ENCODE measurements around the gene RBP2.

Gene RBP2

DNA sequence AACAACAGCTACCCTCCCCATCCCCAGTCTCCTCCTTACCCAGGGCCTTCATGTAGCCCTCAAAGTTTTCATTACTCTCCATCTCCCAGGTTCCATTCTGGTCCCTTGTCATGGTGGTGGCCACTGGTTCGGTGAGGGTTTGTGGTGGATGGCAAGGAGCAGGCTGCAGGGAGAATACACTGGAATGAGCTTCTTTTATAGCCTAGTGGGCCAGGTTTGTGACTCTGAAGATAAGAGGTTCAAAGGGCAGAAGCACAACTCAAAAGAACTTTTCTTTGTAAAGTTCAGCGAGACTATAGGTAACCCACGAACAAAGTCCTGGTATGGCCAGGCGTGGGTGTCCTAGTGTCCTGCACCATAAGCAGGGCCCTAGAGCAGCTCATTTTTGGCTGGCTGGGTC, at the start of gene RBP2:
RBP2 (minus strand) TSS at position 169 of the 400 bp plus-strand sequence; CDS start at position 112, 57 bp downstream.
- intact Hi-C loops (cut with DNase I): no loop called here
- no peak for DNase-seq

DNA sequence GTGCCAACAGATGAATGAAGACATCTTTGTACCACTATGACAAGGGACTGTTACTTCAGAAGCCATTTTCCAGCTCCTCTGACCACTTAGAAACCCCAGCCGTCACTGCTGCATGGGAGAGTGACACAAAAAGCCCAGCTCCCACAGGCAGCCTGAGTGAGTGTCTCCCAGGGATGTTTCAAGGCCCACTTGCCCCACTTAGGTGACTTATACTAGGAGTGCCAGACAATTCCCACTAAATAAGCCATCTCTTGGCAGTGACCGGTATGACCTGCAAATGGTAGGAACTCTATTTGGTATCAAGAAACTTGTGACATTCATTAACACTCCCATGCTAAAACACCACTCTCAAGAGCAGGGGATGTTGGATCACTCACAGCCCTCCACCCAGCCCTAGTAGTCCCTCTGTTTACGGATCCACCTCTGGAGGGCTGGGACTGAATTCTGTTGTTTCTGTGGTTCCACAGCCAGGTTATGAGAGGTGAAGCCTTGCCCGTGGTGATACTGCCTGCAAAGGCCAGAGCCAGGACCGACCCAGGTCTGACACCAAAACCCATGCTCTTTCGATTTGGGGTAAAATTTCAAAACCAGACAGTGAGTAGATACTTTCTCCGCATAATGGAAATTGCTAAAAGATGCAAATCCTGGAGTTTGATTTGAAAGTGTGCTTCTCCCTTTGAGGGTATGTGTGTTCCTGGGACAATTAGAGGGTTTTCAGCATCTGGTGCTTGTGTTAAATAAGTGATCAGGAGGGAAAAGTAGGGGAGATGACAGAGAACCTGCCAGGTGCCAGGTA, 48.7 kb upstream of the RBP2 start:
- DNase-seq: peak in 1 of 42 donors; percentile 10

DNA sequence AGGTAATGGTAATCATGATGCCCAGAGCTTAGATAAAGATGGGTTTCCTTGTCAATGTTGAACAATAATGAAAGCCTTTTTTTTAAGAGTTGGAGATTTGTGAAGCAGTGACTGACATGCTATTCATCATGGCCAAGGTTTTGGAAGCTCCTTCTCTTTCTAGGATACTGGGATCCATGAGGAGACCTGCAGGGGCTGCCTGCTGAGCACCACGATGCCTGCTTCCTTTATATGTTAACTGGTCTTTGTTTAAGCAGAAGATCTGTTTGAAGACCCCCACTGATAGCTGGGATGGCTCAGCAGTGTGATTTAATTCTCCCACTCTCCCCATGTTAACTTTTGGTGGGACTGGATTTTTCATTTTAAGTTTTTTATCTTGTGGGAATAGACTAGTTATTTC, 47.4 kb upstream of the RBP2 start:
- no peak for DNase-seq
- intact Hi-C loops (cut with DNase I): no loop called here

More for the DNA sequence above, 48.7 kb upstream of the RBP2 start:
- intact Hi-C loops (cut with DNase I): no loop called here

DNA sequence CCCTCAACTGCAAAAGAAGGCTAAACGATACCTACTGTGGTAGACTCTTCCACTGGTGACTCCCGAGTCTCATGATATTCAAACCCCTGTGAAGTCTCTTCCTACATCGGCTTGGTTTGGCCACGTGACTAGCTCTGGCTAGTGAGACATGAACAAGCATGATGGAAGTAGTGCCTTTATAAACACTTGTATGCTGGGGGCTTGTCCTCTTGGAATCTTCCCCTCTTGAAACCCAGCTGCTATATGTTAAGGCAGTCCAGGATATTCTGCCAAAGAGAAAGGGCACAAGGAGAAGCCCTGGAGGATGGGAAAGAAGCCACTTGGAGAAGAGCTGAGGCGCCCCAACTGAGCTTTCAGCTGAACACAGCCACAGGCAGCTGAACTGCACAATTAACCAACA, 46.9 kb upstream of the RBP2 start:
- intact Hi-C loops (cut with DNase I): no loop called here
- DNase-seq: no peak

DNA sequence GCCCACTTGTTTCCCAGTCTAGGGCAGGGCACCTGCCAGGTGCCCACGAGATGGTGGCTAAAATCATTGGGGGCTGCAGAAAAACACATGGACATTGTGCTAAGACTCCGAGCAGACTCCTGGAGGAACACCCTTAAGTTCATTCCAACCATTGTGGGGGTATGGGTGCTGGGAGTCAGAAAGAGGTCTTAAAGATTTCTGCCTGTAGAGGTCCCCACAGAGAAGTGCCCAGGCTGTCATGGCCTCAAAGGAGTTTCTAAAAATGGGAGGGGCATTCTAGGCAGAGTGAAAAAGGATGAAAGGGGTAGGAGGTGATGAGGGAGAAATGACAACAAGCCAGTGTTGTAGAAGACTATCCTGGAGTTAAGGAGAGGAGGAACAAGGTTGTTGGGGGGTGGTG, 46.1 kb upstream of the RBP2 start:
- intact Hi-C loops (cut with DNase I): no loop called here
- DNase-seq: no peak

DNA sequence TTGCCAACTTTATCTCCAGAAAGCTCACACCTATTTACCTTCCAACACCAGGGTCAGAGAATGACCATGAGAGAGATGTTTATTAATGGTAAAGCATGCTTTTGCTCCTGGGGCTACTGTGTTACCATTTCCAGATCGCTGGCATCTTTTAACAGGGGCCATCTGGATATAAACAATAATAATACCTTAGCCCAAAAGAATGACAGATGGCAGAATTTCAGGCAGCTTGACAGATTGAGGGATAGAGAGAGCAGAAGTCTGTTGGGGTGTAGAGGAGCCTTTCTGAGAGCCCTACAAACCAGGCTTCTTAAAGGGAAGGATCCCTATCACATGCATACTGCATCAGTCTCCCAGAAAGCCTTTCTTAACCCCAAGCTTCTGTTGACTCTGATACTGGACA, 45.5 kb upstream of the RBP2 start:
- no peak for DNase-seq
- intact Hi-C loops (cut with DNase I): no loop called here

DNA sequence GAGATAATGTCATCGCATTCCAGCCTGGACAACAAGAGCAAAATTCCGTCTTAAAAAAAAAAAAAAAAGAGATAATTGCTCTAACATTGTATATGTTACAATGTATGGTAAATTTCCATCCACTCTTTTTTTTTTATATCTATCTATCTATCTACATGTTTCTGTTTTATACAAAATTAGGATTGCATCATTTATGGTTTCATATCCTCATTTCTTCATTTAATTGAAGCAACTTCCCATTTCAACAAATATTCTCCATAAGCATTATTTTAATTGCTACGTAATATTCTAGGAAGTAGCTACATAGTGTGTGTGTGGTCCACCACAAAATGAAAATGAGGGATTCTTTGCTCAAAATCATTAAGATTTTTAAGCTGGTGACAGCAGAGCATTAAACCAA, 44.8 kb upstream of the RBP2 start:
- intact Hi-C loops (cut with DNase I): no loop called here

DNA sequence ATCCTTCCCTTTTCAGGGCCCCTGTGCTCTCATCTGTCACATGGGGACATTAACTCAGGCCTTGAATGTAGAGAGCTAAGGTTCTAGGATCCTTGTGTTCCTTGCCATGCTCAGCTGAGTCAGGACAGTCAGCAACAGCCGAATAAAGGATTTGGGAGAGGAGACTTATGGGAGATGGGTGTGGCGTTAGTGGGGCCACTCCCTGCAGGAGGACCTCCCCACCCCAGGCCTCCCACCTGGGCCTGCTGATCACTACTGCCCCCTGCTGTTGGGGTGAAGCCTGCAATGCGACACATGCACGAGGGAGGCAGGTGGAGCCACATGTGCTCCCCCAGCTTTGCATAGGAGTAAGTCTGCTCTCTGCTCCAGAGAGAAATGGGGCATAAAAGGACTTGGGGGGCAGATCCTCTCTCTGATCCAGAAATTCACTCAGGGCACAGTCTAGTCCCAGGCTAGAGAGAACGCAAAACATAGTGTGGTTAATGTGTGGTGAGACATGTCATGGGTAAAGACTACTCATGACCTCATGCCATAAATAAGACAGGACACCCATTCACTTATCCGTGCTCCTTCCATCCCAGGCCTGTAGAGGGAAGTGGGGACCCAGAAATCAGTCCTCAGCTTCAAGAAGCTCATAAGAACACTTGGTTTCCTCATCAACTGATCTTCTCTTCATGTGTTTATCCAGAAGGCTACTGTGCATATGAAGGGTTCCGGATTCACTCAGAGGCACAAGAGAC, 43.9 kb upstream of the RBP2 start:
- peak in 8 of 42 donors; percentile 37 to 69 (median 43) for DNase-seq

More for the DNA sequence above, 44.8 kb upstream of the RBP2 start:
- DNase-seq: no peak

DNA sequence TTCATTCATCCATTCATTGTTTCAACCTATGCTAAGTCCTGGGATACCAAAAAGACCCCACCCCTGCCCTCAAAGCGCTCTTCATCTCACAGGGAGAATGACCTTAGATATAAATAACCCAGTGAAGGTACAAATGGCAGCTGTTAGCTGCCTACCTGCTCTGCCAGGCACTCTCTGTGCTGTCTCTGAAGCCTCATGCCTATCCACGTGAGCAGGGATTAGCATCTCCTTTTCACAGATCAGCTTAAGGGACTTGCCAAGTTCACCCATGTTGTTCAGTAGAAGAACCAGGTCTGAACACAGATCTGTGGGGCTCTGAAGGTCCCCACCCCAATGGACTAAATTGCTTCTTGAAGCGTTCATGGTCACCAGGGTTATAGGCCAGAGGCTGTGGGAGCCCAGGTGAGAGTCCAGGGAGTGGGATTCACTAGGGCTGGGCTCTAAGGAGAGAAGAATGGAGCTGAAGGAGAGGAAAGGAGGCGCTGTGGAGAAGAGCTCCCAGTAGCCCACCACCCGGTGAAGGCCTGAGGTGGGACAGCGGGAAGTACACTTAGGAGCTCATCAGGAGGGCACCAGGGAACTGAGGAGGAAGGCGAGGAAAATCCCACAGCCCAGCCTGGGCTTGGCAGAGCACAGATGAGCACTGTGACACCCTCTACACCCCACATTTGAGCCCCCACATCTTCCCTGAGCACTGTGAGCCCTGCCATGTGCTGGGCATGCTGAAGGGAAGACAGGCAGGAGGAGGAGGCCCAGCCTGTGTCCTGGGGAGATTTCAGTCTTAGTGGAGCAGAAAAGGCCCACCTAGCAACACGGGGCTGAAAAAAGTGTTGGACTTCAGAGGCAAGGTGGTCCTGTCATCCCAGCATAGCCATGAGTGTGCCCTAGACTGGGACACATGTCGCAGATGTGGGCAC, 42.9 kb upstream of the RBP2 start:
- DNase-seq: peak in 1 of 42 donors; percentile 7
- intact Hi-C loops (cut with DNase I): no loop called here

More for the DNA sequence above, 43.9 kb upstream of the RBP2 start:
- intact Hi-C loops (cut with DNase I): no loop called here

DNA sequence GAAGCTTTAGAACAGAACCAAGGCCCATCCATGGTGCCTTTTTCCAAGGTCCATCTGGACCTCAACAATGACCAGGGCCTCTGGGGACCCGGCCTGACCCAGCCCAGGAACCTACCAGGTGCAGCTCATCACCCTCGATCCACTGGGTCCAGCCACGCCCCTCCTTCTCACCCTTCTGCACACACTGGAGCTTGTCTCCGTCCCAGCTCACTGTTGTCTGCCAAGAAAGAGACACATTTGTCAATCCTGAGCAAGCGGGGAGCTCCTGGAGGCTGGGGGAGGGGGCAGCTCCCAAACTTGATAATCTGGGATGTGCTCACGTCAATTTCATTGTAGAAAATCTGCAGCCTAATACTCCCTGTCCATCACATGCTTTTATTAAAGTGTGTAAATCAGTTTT, 42.0 kb upstream of the RBP2 start:
- peak in 1 of 42 donors; percentile 27 for DNase-seq
- intact Hi-C loops (cut with DNase I): no loop called here

DNA sequence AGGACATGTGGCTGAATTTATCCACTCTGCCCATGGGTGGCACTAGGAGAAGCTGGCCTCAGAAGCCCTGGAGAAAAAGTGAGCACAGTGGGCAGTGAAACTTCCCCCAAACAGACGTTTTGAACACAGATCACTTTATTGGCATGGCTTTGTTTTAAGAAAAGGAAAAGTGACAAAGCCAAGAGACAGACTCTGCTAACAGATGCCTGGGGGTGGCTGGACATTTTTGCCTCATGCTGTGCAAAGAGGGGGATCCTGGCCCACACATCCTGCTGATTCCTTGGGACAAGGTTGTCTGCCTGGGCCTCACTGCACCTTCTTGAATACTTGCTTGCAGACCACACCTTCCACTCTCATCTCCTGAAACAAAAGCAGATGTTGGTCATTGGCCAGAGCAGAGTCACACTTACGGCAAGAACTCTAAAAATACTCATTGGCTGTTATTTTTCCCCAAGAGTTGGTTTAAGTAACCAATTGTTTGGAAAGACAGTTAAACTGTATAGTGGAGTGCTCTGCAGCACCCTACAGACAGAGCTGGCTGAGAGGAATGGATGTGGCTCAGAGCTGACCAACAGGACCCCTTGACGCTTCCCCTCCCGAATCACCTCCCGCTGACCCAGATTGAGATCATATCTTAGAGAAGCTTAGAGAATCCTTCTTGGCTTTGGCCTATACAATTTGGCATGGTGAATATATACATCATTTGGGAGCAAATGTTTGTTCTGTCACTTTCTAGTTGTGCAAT, 41.2 kb upstream of the RBP2 start:
- intact Hi-C loops (cut with DNase I): no loop called here
- DNase-seq: peak in 1 of 42 donors; percentile 17

DNA sequence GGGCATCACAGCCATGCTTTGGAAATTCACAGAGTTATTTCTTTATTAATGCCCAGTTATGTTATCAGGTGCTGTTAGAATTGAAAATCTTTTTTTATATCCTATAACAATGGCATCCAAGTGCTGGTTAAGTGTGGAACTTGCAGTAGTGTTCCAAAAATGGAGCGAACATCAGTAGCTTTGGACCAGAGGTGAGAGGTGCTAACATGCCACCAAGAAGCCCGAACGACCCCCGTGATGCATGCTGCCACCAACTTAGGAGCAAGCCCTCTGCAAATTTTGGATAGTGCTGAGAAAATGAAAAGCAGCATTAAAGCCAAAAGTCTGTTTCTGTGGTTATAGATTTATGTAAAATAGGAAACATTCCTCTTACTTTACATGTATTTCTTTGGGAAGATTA, 38.4 kb upstream of the RBP2 start:
- intact Hi-C loops (cut with DNase I): no loop called here

DNA sequence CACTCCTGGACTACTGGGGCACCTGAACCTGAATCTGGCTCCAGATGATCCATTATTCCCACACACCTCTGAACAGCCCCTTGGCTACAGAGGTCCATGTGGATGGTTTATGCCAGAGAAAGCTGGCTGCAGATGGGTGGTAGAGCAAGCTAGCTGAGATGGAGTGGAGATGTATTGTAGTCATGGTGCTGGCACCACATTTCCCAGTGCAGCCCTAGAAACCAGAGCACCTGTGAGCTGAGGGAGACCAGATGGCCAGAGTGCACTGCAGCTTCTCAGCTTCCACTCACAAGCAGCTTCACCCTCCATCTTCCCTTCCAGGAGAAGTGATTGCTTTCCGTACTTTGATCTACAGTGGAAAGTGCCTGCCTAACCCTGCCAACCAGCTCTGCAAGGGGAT, 33.3 kb upstream of the RBP2 start:
- DNase-seq: no peak
- intact Hi-C loops (cut with DNase I): loop anchor here (10.0 kb wide), 1 partner anchor 85 kb away; no protein-coding TSS in a partner anchor

More for the DNA sequence above, 38.4 kb upstream of the RBP2 start:
- DNase-seq: no peak

DNA sequence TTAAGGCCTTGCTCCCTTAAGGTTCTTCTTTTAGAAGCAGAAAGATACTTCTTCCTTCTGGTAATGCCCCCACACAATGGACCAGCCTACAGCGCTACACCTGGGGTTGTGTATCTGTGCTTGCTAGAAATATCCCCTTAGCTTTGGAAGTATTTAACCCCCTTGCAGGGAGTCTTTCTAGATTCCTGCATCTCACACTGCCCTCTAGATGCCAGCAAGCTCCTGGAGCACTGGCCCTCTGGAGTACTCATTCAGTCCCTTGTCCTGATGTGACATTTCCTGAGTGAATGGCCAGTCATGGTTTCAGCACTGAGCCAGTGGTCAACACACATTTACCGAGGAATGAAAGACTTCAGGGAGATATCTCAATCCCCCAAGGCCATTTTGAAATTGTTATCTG, 30.4 kb upstream of the RBP2 start:
- DNase-seq: peak in 35 of 42 donors; percentile 9 to 80 (median 49)

DNA sequence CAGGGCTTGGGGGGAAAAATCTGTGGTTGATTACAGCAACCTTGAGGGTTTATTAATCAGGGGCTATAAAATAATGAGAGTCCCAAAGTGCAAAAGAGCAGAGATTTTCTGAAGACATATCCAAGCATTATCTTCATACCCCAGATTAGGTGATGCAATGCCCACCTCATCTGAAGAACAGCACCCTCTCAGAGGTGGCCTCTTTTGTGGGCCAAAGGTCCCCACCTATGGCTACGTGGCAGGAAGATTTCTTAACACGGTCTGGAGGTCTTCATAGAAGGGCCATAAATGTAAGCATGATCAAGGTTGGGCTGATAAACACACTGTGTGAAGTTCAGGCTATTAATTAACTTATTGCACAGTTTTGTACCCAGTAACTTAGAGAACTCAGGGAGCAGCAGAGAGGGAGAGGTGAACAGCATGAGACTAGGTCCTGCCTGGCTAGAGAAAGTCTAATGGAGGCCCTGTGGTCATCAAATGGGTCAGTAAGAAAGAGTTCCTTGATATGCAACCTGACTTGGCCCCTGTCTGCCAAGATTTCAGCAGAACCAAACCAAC, 29.6 kb upstream of the RBP2 start:
- no peak for DNase-seq
- intact Hi-C loops (cut with DNase I): loop anchor here (10.0 kb wide), 1 partner anchor 81 kb away; no protein-coding TSS in a partner anchor

More for the DNA sequence above, 30.4 kb upstream of the RBP2 start:
- intact Hi-C loops (cut with DNase I): loop anchor here (10.0 kb wide), 1 partner anchor 82 kb away; no protein-coding TSS in a partner anchor

DNA sequence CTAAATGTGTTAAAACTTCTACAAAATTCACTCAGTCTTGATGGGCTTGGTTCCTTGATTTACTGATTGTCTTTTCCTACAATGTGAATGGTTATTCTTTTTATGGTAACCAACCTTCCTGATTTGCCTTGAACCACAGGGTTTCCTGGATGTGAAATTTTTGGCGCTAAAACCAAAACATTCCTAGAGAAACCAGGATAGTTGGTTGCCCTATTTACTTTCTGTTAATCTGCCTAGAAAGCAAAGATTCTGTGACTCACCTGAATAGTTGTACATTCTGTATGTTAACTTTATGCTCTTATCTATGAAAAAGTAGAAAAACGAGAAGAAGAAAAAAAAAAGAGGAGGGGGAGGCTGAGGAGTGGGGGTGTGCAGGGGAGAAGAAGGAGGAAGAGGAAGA, 23.2 kb upstream of the RBP2 start:
- no peak for DNase-seq
- intact Hi-C loops (cut with DNase I): no loop called here

DNA sequence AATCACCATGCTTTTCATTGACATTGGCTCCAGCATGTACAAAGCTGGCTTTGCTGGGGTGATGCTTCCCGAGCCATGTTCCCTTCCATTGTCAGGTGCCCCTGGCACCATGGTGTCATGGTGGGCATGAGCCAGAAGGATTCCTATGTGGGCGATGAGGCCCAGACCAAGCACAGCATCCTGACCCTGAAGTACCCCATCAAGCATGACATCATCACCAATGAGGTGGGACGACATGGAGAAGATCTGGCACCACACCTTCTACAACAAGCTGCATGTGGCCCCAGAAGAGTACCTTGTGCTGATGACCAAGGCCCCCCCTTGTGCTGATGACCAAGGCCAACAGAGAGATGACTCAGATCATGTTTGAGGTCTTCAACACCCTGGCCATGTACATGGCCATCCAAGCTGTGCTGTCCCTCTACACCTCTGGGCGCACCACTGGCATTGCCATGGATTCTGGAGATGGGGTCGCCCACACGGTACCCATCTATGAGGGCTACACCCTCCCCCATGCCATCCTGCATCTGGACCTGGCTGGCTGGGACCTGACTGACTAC, 17.6 kb upstream of the RBP2 start:
- intact Hi-C loops (cut with DNase I): no loop called here
- DNase-seq: no peak

DNA sequence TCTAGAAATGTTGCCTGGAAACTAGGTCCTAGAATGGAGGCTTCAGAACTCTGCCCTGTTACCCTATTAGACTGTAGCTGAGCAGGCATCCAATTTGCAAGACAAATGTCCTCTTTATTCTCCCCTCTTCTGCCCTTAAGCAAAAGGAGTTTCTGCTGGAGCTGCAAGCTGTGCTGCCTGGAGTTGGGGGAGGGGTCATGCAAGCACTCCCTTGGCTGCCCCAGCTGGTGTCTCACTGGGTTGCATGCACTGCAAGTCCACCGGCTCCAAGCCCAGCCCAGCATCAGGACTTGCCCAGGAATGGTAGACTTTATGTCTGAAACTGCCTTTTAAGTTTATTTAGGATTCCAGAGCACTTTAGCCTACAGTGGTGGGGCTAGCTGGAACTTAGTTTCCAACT, 15.7 kb upstream of the RBP2 start:
- intact Hi-C loops (cut with DNase I): no loop called here
- peak in 1 of 42 donors; percentile 40 for DNase-seq
